Astrocyte of the cerebellum (primary cell): Measurements from ENCODE around the gene ANO9.

ENCODE experiments used
- DNase-seq: peaks from one replicate; pipeline ENCODE4 v3.0.0-alpha.2; 2011; ENCODE audit warnings: low read depth
- H3K4me3 ChIP-seq: 2 replicates; pipeline ENCODE4 v1.5.1; 2011; ENCODE audit warnings: mild to moderate bottlenecking, low read depth, low read length, moderate library complexity
- CTCF ChIP-seq: IDR thresholded peaks from 2 replicates; pipeline ENCODE4 v1.5.1; 2012; ENCODE audit warnings: low read length, low read depth, moderate library complexity, mild to moderate bottlenecking; ENCODE audit errors: missing control alignments
- in situ Hi-C: cut with HindIII; loops from 2 replicates; pipeline ENCODE4 v1.10.0; 2017; ENCODE audit warnings: low sequenced_read_pairs

ANO9 gene

DNA sequence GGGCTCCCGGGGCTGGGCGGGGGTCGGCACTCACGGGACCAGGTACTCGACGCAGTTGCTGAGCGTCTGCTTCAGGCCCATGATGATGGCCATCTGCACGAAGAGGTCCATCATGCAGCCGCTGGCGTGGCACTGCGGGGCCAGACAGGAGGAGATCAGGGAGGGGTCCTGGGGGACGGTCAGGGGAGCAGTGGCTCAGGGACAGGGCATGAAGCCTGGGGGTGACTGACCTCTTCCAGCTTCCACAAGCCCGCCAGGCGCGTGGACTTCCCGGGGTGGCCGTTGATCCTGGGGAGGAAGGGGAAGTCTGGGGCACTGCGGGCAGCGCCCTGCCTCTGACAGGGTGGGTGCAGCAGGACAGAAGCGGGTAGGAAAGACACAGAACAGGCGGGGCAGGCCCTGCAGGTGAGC, 20.9 kb downstream of the ANO9 start:
- TF ChIP-seq CTCF, result no peak
- DNase-seq, result no peak
- no peak overlapping the region for H3K4me3 ChIP-seq
- in situ Hi-C loops, result no loop called here

GRCh38 chr11:420054-420910, 21.5 kb downstream of the ANO9 start:
- TF ChIP-seq CTCF, result no peak
- no peak for DNase-seq
- in situ Hi-C loops, result no loop called here
- no peak overlapping the region for H3K4me3 ChIP-seq

DNA sequence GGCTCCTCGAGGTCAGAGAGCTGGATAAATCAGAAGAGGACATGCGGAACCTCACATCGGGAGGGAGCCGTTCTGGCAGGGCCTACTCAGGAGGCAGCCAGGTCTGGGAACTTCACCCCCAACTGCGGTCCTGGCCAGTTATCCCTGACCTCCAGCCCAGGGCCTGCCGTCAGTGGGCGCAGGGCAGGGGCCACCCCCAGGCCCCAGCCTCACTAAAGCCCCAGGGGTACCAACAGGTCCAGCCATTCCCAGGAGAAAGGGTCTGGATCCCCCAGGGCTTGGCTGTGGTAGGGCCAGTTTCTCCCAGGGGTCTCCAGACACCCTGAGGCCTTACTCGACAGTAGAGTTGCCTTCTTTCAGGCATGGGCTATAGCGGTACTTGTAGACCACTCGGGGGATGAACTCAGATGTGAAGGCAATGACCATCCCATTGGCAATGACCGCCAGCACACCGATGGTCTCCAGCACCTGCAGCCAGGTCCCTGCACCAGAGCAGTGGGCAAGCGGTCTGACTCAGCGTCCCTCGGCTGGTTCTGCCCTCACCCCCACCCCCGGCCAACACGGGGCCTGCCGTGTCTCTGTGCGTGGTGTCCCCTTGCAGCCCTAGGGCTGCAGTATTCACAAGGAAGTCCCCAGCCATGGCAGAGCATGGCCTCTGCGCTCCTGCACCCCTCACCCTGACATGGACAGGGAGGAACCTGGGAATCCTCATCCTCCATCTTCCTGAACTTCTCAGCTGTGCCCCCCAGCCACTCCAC, 22.4 kb downstream of the ANO9 start:
- in situ Hi-C loops, result no loop called here
- no peak for TF ChIP-seq CTCF
- no peak overlapping the region for H3K4me3 ChIP-seq
- no peak for DNase-seq

GRCh38 chr11:418343-419247, 23.2 kb downstream of the ANO9 start:
- TF ChIP-seq CTCF, result no peak
- in situ Hi-C loops, result no loop called here
- H3K4me3 ChIP-seq, result no peak overlapping the region
- no peak for DNase-seq

GRCh38 chr11:417652-418342, 24.0 kb downstream of the ANO9 start:
- H3K4me3 ChIP-seq, result no peak overlapping the region
- in situ Hi-C loops, result no loop called here

More at GRCh38 chr11:417652-418342, 24.0 kb downstream of the ANO9 start:
- DNase-seq, result no peak
- TF ChIP-seq CTCF, result no peak
